Uterus (tissue), 4 donors: ENCODE data around the gene MICB. TPM values are rescaled to one million over a fixed set of nuclear protein-coding genes. Genes with fewer than 3 reads are reported as not detected.

Experiments used
- DNase-seq, 2 donors: peaks; one replicate each; pipeline ENCODE4 v3.0.0-alpha.2; 2019 to 2020
- H3K27ac ChIP-seq, 2 donors: fragments of 200-600 bp; sonication (generic); 1 replicate in 1 of 2; 2 replicates in 1 of 2; pipeline ENCODE4 v1.5.1; 2016 to 2018
- H3K27me3 ChIP-seq, 2 donors: fragments of 200-600 bp; sonication (generic); one replicate each; pipeline ENCODE4 v1.5.1; 2018 to 2019; ENCODE audit warnings: control low read depth in 1 of 2
- H3K36me3 ChIP-seq, 2 donors: fragments of 200-600 bp; sonication (generic); one replicate each; pipeline ENCODE4 v1.5.1; 2019; ENCODE audit warnings: control low read depth in 1 of 2
- H3K4me1 ChIP-seq, 2 donors: fragments of 200-600 bp; sonication (generic); one replicate each; pipeline ENCODE4 v1.5.1; 2018 to 2019; ENCODE audit warnings: control low read depth in 1 of 2
- H3K4me3 ChIP-seq, 2 donors: fragments of 200-600 bp; sonication (generic); 1 replicate in 1 of 2; 2 replicates in 1 of 2; pipeline ENCODE4 v1.5.1; 2018 to 2019; ENCODE audit warnings: mild to moderate bottlenecking in 1 of 2
- H3K9me3 ChIP-seq, 2 donors: fragments of 200-600 bp; sonication (generic); one replicate each; pipeline ENCODE4 v1.5.1; 2019; ENCODE audit warnings: control low read depth in 1 of 2
- CTCF ChIP-seq, 4 experiments: fragments of 200-600 bp in 2 of 4; fragments of 450-650 bp in 2 of 4; sonication (generic) in 2 of 4; IDR thresholded peaks; one replicate each; pipeline ENCODE4 v1.5.1; 2016 to 2019; ENCODE audit warnings: antibody characterized with exemption in 4 of 4, mild to moderate bottlenecking in 2 of 4, moderate library complexity in 1 of 4
- POLR2A ChIP-seq, 2 donors: fragments of 450-650 bp; IDR thresholded peaks; one replicate each; pipeline ENCODE4 v1.6.1; 2016; ENCODE audit warnings: antibody characterized with exemption in 2 of 2, mild to moderate bottlenecking in 1 of 2, moderate library complexity in 1 of 2
- intact Hi-C: fragments of 100-400 bp; cut with DNase I; formaldehyde crosslinking; loops from one replicate; pipeline ENCODE4 v1.15.1; 2023; ENCODE audit warnings: low total_unique reads
- total RNA-seq, 4 donors: library from RNA; depleted of rRNA in 3 of 4; stranded (reverse); fragments of >200 nt in 3 of 4; gene quantifications; one replicate each; pipeline versions ENCODE4 v1.1.0 to v1.2.4, GENCODE V29; 2014 to 2023
- donor health status: DM: yes; HTN: yes; CAD: no.

Gene MICB
- total RNA-seq, 4 donors from 2014 or later: 1.9 to 4.8 (median 2.9) TPM

- no peak for DNase-seq
- no peaks in the 10 kb centered on the region for H3K36me3 ChIP-seq
These were observed 31.6 kb downstream of the MICB start for GRCh38 chr6:31529329-31530150.

GRCh38 chr6:31530659-31531058 is 32.7 kb downstream of the MICB start:
- Histone ChIP-seq H3K27me3 (no peaks in the 10 kb centered on the region), H3K4me1 (no peaks in the 10 kb centered on the region), H3K9me3 (no peaks in the 10 kb centered on the region), H3K36me3 (no peaks in the 10 kb centered on the region), H3K27ac (no peak overlapping the region), H3K4me3 (no peak overlapping the region)
- intact Hi-C loops: no loop called here
- no peak for DNase-seq
- TF ChIP-seq POLR2A (IDR thresholded peaks at IDR 0.05) (no peak), CTCF (IDR thresholded peaks at IDR 0.05) (no peak)

More at GRCh38 chr6:31529329-31530150, 31.6 kb downstream of the MICB start:
- Histone ChIP-seq H3K4me3 (no peak overlapping the region), H3K27me3 (no peaks in the 10 kb centered on the region), H3K9me3 (no peaks in the 10 kb centered on the region), H3K27ac (no peak overlapping the region), H3K4me1 (no peaks in the 10 kb centered on the region)
- TF ChIP-seq CTCF (IDR thresholded peaks at IDR 0.05) (no peak), POLR2A (IDR thresholded peaks at IDR 0.05) (no peak)
- intact Hi-C loops: no loop called here

DNA sequence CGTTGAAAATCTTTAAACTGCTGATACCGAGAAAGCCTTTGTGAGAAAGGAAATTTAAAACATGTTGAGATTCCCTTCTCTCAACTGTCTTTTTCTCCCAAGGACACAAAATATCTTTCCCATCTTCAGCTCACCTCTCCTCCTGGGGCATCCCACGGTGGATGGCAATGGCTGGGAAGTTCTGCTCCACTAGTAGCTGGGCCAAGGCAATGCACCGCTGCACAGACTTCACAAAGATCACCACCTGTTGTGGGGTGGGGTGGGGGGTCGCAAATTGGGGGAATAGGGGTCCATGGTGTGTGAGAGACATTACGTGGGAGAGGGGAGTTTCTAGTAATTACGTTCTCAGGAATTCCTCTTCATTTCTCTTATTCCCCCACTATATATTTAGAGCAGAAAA is 33.2 kb downstream of the MICB start:
- H3K4me3 ChIP-seq: no peak overlapping the region
- no peaks in the 10 kb centered on the region for H3K9me3 ChIP-seq
- TF ChIP-seq CTCF (IDR thresholded peaks at IDR 0.05): no peak
- no peak for TF ChIP-seq POLR2A (IDR thresholded peaks at IDR 0.05)
- H3K36me3 ChIP-seq: no peaks in the 10 kb centered on the region
- H3K4me1 ChIP-seq: no peaks in the 10 kb centered on the region
- DNase-seq: no peak
- no peaks in the 10 kb centered on the region for H3K27me3 ChIP-seq
- H3K27ac ChIP-seq: no peak overlapping the region
- intact Hi-C loops: no loop called here

DNA sequence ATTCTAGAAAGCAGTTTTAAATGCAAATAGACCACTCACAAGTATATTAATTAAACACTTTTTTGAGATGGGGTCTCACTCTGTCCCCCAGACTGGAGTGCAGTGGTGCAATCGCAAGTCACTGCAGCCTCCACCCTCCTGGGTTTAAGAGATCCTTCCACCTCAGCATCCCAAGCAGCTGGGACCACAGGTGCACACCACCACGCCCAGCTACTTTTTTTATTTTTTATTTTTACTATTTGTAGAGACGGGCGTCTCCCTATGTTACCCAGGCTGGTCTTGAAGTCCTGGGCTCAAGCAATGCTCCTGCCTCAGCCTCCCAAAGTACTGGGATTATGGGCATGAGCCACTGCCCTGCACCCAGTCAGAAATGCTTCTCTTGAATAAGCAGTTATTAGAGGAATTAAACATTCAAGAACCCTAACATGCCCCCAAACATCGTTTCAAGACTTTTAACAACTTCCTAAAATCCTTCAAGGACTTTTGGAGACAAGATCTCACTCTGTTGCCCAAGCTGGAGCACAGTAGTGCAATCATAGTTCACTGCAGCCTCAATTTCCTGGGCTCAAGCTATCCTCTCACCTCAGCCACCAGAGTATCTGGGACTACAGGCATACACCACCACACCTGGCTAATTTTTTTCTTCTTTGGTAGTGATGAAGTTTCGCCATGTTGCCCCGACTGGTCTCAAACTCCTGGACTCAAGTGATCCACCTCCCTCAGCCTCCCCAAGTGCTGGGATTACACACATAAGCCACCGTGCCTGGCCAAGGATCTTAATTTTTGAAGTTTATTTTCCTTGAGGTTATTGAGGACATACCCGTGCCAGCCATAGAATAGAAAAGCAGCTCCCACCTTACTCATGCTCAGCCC is 34.1 kb downstream of the MICB start:
- H3K4me1 ChIP-seq: no peaks in the 10 kb centered on the region
- H3K36me3 ChIP-seq: no peaks in the 10 kb centered on the region
- H3K27ac ChIP-seq: no peak overlapping the region
- no peak for TF ChIP-seq POLR2A (IDR thresholded peaks at IDR 0.05)
- TF ChIP-seq CTCF (IDR thresholded peaks at IDR 0.05): no peak
- no peak for DNase-seq
- H3K27me3 ChIP-seq: no peaks in the 10 kb centered on the region
- no peaks in the 10 kb centered on the region for H3K9me3 ChIP-seq
- intact Hi-C loops: no loop called here
- no peak overlapping the region for H3K4me3 ChIP-seq
